HepG2 (cell line): ENCODE results near the gene LAMB3. TPM values are rescaled to one million over a fixed set of nuclear protein-coding genes. Genes with fewer than 3 reads are reported as not detected.

Source experiments
- ATAC-seq: fragments of 200-7000 bp; cut with Tn5 transposase; 3 replicates; pipeline ENCODE4 v1.9.1; 2020; ENCODE audit warnings: mild to moderate bottlenecking, moderate library complexity
- BruUV-seq: library from RNA; stranded (reverse); fragments of 400-500 nt; replicated peaks from 2 replicates; lab custom pipeline; 2021; lab: Mats Ljungman, UMichigan
- CTCF ChIA-PET: fragments of 300-600 bp; formaldehyde crosslinking; extraction: SDS; loops from one replicate; lab custom pipeline; 2021; ENCODE audit warnings: low total read pairs, inconsistent platforms, low intra/inter-chr PET ratio; lab: Yijun Ruan, JAX
- POLR2A ChIA-PET: fragments of 350-600 bp; sonication (Branson Sonifier 250); formaldehyde crosslinking; loops from one replicate; lab custom pipeline; 2020; ENCODE audit warnings: antibody characterized with exemption, inconsistent platforms; lab: Yijun Ruan, JAX
- DNase-seq: peaks from one replicate; pipeline ENCODE4 v3.0.0-alpha.2; 2015; ENCODE audit warnings: low spot score
- FAIRE-seq: peaks from 3 replicates; lab custom pipeline; 2011; peaks lifted over from hg19 to GRCh38; lab: Jason Lieb, UNC
- H2AFZ ChIP-seq: one replicate; pipeline ENCODE4 v1.6.1; 2011; ENCODE audit warnings: low read length, inconsistent platforms
- H3K27ac ChIP-seq: fragments of 300-600 bp; 3 replicates; pipeline ENCODE4 v1.8.0; 2011; ENCODE audit warnings: mixed run types, mild to moderate bottlenecking, mixed read lengths, low read length, inconsistent platforms; ENCODE audit not compliant: insufficient read depth; ENCODE audit errors: extremely low read length
- H3K27me3 ChIP-seq, 2 experiments: fragments of 200-600 bp in 1 of 2; 2 replicates in 1 of 2; 3 replicates in 1 of 2; pipeline versions ENCODE4 v1.6.0 to v1.8.0; 2011; ENCODE audit warnings: low read length in 2 of 2, mild to moderate bottlenecking in 2 of 2, moderate library complexity in 2 of 2, inconsistent platforms in 1 of 2; ENCODE audit not compliant: insufficient read depth in 2 of 2, control insufficient read depth in 1 of 2
- H3K36me3 ChIP-seq, 2 experiments: fragments of 200-600 bp in 1 of 2; replicated peaks in 1 of 2; 2 replicates in 1 of 2; 3 replicates in 1 of 2; pipeline versions ENCODE4 v1.5.1 to v1.8.0; 2011; ENCODE audit warnings: low read length in 2 of 2, inconsistent platforms in 1 of 2; ENCODE audit not compliant: insufficient read depth in 2 of 2, control insufficient read depth in 1 of 2
- H3K4me1 ChIP-seq: 2 replicates; pipeline ENCODE4 v1.5.1; 2012; ENCODE audit warnings: low read length, inconsistent platforms; ENCODE audit not compliant: insufficient read depth
- H3K4me2 ChIP-seq: 2 replicates; pipeline ENCODE4 v1.6.0; 2011; ENCODE audit warnings: low read depth, low read length, inconsistent platforms
- H3K4me3 ChIP-seq, 3 experiments: fragments of 200-600 bp in 1 of 3; sonication (generic), shearing (Covaris generic) in 1 of 3; replicated peaks in 1 of 3; 2 replicates each; pipeline ENCODE4 v1.5.1; 2011 to 2016; ENCODE audit warnings: low read length in 3 of 3, inconsistent platforms in 2 of 3, low read depth in 2 of 3, mild to moderate bottlenecking in 2 of 3, control low read depth in 1 of 3, mixed read lengths in 1 of 3; ENCODE audit not compliant: insufficient read depth in 1 of 3
- H3K79me2 ChIP-seq: one replicate; pipeline ENCODE4 v1.6.1; 2011; ENCODE audit warnings: low read length, inconsistent platforms; ENCODE audit not compliant: insufficient read depth
- H3K9ac ChIP-seq: 2 replicates; pipeline ENCODE4 v1.6.0; 2011; ENCODE audit warnings: mild to moderate bottlenecking, low read depth, low read length, inconsistent platforms; ENCODE audit not compliant: insufficient read depth
- H3K9me3 ChIP-seq: 2 replicates; pipeline ENCODE4 v1.5.1; 2012; ENCODE audit warnings: mild to moderate bottlenecking, low read length
- H4K20me1 ChIP-seq: 2 replicates; pipeline ENCODE4 v1.6.0; 2011; ENCODE audit warnings: inconsistent platforms, mild to moderate bottlenecking, low read length, moderate library complexity; ENCODE audit not compliant: insufficient read depth
- CREB1 ChIP-seq, 2 experiments: fragments of 450-650 bp in 1 of 2; IDR thresholded peaks; 2 replicates each; pipeline ENCODE4 v1.6.1; 2016 to 2017; ENCODE audit warnings: control low read depth in 1 of 2, mild to moderate bottlenecking in 1 of 2, missing compliant biosample characterization in 1 of 2, missing genetic modification characterization in 1 of 2
- PLRG1 ChIP-seq: fragments of 450-650 bp; conservative IDR thresholded peaks from 2 replicates; pipeline ENCODE4 v1.6.1; 2016
- POLR2AphosphoS2 ChIP-seq: IDR thresholded peaks from 2 replicates; pipeline ENCODE4 v1.6.1; 2011; ENCODE audit warnings: low read depth, low read length, improper control_type of control experiment
- ZNF816 ChIP-seq: sonication (generic); formaldehyde crosslinking; IDR thresholded peaks from 2 replicates; pipeline ENCODE4 v1.8.0; 2022; ENCODE audit warnings: missing genetic modification reagents, mild to moderate bottlenecking, borderline replicate concordance
- WGBS: methylation state at CpG from one replicate; pipeline ENCODE4 v1.1.6; 2017; ENCODE audit warnings: low lambda C conversion rate; 5-methylcytosine and 5-hydroxymethylcytosine counted together
- in situ Hi-C: cut with HindIII; loops from 2 replicates; pipeline ENCODE4 v1.10.0; 2017; ENCODE audit warnings: low pct_unique_long_range_greater_than_20kb; ENCODE audit not compliant: extremely low pct_ligation_motif_present
- intact Hi-C: fragments of 100-400 bp; cut with micrococcal nuclease; formaldehyde crosslinking; loops from one replicate; pipeline ENCODE4 v1.10.0; 2022; ENCODE audit not compliant: unreplicated experiment
- polyA plus RNA-seq, 8 experiments: library from polyadenylated mRNA; depleted of rRNA in 3 of 8; stranded (reverse) in 7 of 8; unstranded in 1 of 8; fragments of >200 nt; fragmentation: Illumina TruSeq in 4 of 8; extraction: Trizol in 4 of 8; gene quantifications; 2 replicates each; pipeline versions ENCODE4 v1.2.1 to v1.2.3, GENCODE V29; 2011 to 2016; ENCODE audit warnings: low read depth in 4 of 8, missing spikeins in 1 of 8, mixed read lengths in 1 of 8; ENCODE audit not compliant: insufficient read depth in 1 of 8
- total RNA-seq, 5 experiments: library from RNA; depleted of rRNA; stranded (reverse); fragments of >200 nt; fragmentation: Illumina TruSeq; extraction: Trizol; gene quantifications; 2 replicates each; pipeline ENCODE4 v1.2.3, GENCODE V29; 2016; ENCODE audit warnings: low read depth in 1 of 5
- TF ChIP-seq, protein P1 (sequence below): sonication (generic); formaldehyde crosslinking; conservative IDR thresholded peaks from 2 replicates; pipeline ENCODE4 v1.8.0; 2022; ENCODE audit warnings: low read depth, missing genetic modification reagents
- TF ChIP-seq, protein P2 (sequence below): IDR thresholded peaks from 2 replicates; pipeline ENCODE4 v1.6.1; 2018; ENCODE audit warnings: missing genetic modification reagents
- TF ChIP-seq, protein P3 (sequence below): IDR thresholded peaks from 2 replicates; pipeline ENCODE4 v1.6.1; 2016

Gene LAMB3
- total and polyA plus RNA-seq, 2 of the 13 experiments (the other 11 are each of a cell fraction or from before 2014, with no cell fraction given): 0.18 to 0.24 TPM

DNA sequence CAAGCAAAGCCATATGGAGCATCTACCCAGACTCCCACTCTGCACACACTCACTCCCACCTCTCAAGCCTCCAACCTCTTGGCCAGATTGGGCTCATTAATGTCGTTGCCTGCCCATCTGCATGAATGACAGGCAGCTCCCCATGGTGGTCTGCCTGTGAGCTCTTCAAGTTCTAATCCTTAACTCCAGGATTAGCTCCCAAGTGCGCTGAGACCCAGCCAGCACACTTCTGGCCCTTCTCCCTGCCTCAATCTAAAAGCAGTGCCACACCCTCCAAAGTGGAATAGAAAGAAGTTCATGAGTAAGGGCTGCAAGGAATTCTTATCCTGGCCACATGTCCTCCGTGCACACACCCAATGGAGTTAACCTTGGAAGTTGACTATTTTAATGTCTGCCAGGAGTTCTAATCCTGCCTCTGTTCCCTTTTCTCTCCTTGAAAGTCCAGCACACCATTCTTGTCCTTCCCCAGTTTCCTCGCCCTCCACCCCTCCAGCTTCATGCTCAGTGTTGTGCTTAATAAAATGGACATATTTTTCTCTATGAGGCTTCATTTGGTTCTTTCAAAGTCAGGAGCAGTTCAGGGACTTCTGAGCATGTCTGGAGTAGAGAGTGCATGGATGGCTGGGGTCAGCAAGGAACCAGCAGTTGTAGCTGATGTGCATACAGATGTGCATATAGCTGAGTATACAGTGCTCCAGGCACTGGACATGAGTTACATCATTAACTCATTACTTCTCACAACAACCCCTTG, 38.6 kb downstream of the LAMB3 start:
- FAIRE-seq (no peak), ATAC-seq (no peak), DNase-seq (no peak)
- ChIA-PET CTCF (no interaction called here), POLR2A (no interaction called here)
- TF ChIP-seq POLR2AphosphoS2 (no peak), PLRG1 (no peak), CREB1 (IDR thresholded peaks at IDR 0.05) (no peak), CREB1 (CRISPR knock-in tag; IDR thresholded peaks at IDR 0.05) (no peak), ZNF816 (CRISPR knock-in tag) (no peak)
- TF ChIP-seq, protein P1, sequence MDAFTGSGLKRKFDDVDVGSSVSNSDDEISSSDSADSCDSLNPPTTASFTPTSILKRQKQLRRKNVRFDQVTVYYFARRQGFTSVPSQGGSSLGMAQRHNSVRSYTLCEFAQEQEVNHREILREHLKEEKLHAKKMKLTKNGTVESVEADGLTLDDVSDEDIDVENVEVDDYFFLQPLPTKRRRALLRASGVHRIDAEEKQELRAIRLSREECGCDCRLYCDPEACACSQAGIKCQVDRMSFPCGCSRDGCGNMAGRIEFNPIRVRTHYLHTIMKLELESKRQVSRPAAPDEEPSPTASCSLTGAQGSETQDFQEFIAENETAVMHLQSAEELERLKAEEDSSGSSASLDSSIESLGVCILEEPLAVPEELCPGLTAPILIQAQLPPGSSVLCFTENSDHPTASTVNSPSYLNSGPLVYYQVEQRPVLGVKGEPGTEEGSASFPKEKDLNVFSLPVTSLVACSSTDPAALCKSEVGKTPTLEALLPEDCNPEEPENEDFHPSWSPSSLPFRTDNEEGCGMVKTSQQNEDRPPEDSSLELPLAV (CRISPR knock-in tag): no peak
- TF ChIP-seq, protein P2, sequence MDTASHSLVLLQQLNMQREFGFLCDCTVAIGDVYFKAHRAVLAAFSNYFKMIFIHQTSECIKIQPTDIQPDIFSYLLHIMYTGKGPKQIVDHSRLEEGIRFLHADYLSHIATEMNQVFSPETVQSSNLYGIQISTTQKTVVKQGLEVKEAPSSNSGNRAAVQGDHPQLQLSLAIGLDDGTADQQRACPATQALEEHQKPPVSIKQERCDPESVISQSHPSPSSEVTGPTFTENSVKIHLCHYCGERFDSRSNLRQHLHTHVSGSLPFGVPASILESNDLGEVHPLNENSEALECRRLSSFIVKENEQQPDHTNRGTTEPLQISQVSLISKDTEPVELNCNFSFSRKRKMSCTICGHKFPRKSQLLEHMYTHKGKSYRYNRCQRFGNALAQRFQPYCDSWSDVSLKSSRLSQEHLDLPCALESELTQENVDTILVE (CRISPR knock-in tag): no peak
- TF ChIP-seq, protein P3, sequence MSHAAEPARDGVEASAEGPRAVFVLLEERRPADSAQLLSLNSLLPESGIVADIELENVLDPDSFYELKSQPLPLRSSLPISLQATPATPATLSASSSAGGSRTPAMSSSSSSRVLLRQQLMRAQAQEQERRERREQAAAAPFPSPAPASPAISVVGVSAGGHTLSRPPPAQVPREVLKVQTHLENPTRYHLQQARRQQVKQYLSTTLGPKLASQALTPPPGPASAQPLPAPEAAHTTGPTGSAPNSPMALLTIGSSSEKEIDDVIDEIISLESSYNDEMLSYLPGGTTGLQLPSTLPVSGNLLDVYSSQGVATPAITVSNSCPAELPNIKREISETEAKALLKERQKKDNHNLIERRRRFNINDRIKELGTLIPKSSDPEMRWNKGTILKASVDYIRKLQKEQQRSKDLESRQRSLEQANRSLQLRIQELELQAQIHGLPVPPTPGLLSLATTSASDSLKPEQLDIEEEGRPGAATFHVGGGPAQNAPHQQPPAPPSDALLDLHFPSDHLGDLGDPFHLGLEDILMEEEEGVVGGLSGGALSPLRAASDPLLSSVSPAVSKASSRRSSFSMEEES: no peak
- Histone ChIP-seq H3K9ac (no peak overlapping the region), H3K4me3 (no peak overlapping the region), H2AFZ (no peak overlapping the region), H3K9me3 (no peaks in the 10 kb centered on the region), H3K27ac (no peak overlapping the region), H4K20me1 (no peaks in the 10 kb centered on the region), H3K79me2 (no peaks in the 10 kb centered on the region), H3K27me3 (no peaks in the 10 kb centered on the region), H3K36me3 (no peaks in the 10 kb centered on the region), H3K4me1 (no peaks in the 10 kb centered on the region), H3K4me2 (no peak overlapping the region)
- WGBS: 18% methylated on average over 4 of the region's 4 CpGs
- in situ Hi-C loops: no loop called here
- intact Hi-C loops: no loop called here
- BruUV-seq: no TSS peak
